Smooth muscle cell (in vitro differentiated cells): ENCODE results near the gene GREB1. TPM values are rescaled to one million over a fixed set of nuclear protein-coding genes. Genes with fewer than 3 reads are reported as not detected.
A peak's percentile ranks its signal among the peaks of the same experiment; 100 is the strongest.

ENCODE experiments used
- DNase-seq: peaks from one replicate; lab custom pipeline; 2025; ENCODE audit not compliant: unreplicated experiment; lab: John Stamatoyannopoulos, UW
- H2AFZ ChIP-seq: fragments of 200-600 bp; sonication (generic); 2 replicates; pipeline ENCODE4 v1.6.0; 2016; ENCODE audit warnings: antibody characterized with exemption, low read depth, mild to moderate bottlenecking
- H3F3A ChIP-seq: fragments of 200-600 bp; sonication (generic); 2 replicates; pipeline ENCODE4 v1.6.0; 2017; ENCODE audit warnings: antibody characterized with exemption, low read depth
- H3K27ac ChIP-seq: fragments of 200-600 bp; sonication (generic); 2 replicates; pipeline ENCODE4 v1.5.1; 2016; ENCODE audit warnings: low read depth, mild to moderate bottlenecking
- H3K27me3 ChIP-seq: fragments of 200-600 bp; sonication (generic); 2 replicates; pipeline ENCODE4 v1.6.1; 2016; ENCODE audit warnings: low read depth, mild to moderate bottlenecking
- H3K36me3 ChIP-seq: fragments of 200-600 bp; sonication (generic); 2 replicates; pipeline ENCODE4 v1.5.1; 2016; ENCODE audit warnings: low read depth
- H3K4me1 ChIP-seq: fragments of 200-600 bp; sonication (generic); 2 replicates; pipeline ENCODE4 v1.5.1; 2016; ENCODE audit warnings: low read depth
- H3K4me2 ChIP-seq: fragments of 200-600 bp; sonication (generic); 2 replicates; pipeline ENCODE4 v1.6.0; 2016; ENCODE audit warnings: mild to moderate bottlenecking
- H3K4me3 ChIP-seq: fragments of 200-600 bp; sonication (generic); 2 replicates; pipeline ENCODE4 v1.5.1; 2016; ENCODE audit warnings: mild to moderate bottlenecking
- H3K79me2 ChIP-seq: fragments of 200-600 bp; sonication (generic); 2 replicates; pipeline ENCODE4 v1.6.0; 2016; ENCODE audit warnings: low read depth, mild to moderate bottlenecking
- H3K9ac ChIP-seq: fragments of 200-600 bp; sonication (generic); 2 replicates; pipeline ENCODE4 v1.6.0; 2016; ENCODE audit warnings: low read depth
- H3K9me3 ChIP-seq: fragments of 200-600 bp; sonication (generic); replicated peaks from 2 replicates; pipeline ENCODE4 v1.5.1; 2016; ENCODE audit warnings: low read depth
- H4K20me1 ChIP-seq: fragments of 200-600 bp; sonication (generic); 2 replicates; pipeline ENCODE4 v1.6.0; 2016; ENCODE audit warnings: low read depth
- CTCF ChIP-seq: fragments of 200-600 bp; sonication (generic); IDR thresholded peaks from 2 replicates; pipeline ENCODE4 v1.5.1; 2017; ENCODE audit warnings: borderline replicate concordance, mild to moderate bottlenecking, antibody characterized with exemption; ENCODE audit not compliant: insufficient read depth, poor library complexity, severe bottlenecking
- WGBS: methylation state at CpG from one replicate; pipeline ENCODE4 v1.1.7; 2016; ENCODE audit warnings: low lambda C conversion rate; 5-methylcytosine and 5-hydroxymethylcytosine counted together
- polyA plus RNA-seq: library from polyadenylated mRNA; unstranded; fragments of >200 nt; fragmentation: Nextera tagmentation; extraction: Ambion mirVana; gene quantifications from 2 replicates; pipeline ENCODE4 v1.2.1, GENCODE V29; 2016
- total RNA-seq: library from RNA; depleted of rRNA; stranded (reverse); fragments of >200 nt; gene quantifications from 2 replicates; pipeline ENCODE4 v1.2.3, GENCODE V29; 2014

GREB1 gene
- total and polyA plus RNA-seq, 2 experiments from 2014 or later, result 1.7 to 4.3 TPM

- H3F3A ChIP-seq, result no peaks in the 10 kb centered on the region
- peaks cover 9% of the 10 kb centered on the region for H3K4me1 ChIP-seq
- H3K4me2 ChIP-seq, result no peak overlapping the region
- no peak overlapping the region for H3K4me3 ChIP-seq
- DNase-seq, result no peak
- 88% methylated on average over 12 of the region's 12 CpGs for WGBS
- no peaks in the 10 kb centered on the region for H3K27me3 ChIP-seq
- no peaks in the 10 kb centered on the region for H3K9me3 ChIP-seq
- H3K79me2 ChIP-seq, result no peaks in the 10 kb centered on the region
- H2AFZ ChIP-seq, result no peak overlapping the region
- no peaks in the 10 kb centered on the region for H3K36me3 ChIP-seq
- H4K20me1 ChIP-seq, result no peaks in the 10 kb centered on the region
- H3K27ac ChIP-seq, result peak overlapping the region; percentile 35
- no peak for TF ChIP-seq CTCF
- no peak overlapping the region for H3K9ac ChIP-seq
These were observed 40.6 kb downstream of the GREB1 start for GRCh38 chr2:11574176-11575046.

- Histone ChIP-seq H3K4me1 (peaks cover 9% of the 10 kb centered on the region), H3F3A (no peaks in the 10 kb centered on the region), H4K20me1 (no peaks in the 10 kb centered on the region), H3K4me3 (no peak overlapping the region), H3K79me2 (no peaks in the 10 kb centered on the region), H3K4me2 (no peak overlapping the region), H3K27me3 (no peaks in the 10 kb centered on the region), H2AFZ (no peak overlapping the region), H3K27ac (no peak overlapping the region), H3K9me3 (no peaks in the 10 kb centered on the region), H3K9ac (no peak overlapping the region), H3K36me3 (no peaks in the 10 kb centered on the region)
- 96% methylated on average over 10 of the region's 10 CpGs for WGBS
- no peak for TF ChIP-seq CTCF
- no peak for DNase-seq
These were observed 42.6 kb downstream of the GREB1 start for GRCh38 chr2:11576398-11576797.

- no peak for TF ChIP-seq CTCF
- WGBS, result 97% methylated on average over 14 of the region's 14 CpGs
- no peak for DNase-seq
- Histone ChIP-seq H2AFZ (no peak overlapping the region), H3K4me3 (no peak overlapping the region), H3F3A (no peaks in the 10 kb centered on the region), H3K27ac (no peak overlapping the region), H3K79me2 (no peaks in the 10 kb centered on the region), H3K27me3 (no peaks in the 10 kb centered on the region), H3K4me2 (no peak overlapping the region), H3K36me3 (no peaks in the 10 kb centered on the region), H4K20me1 (no peaks in the 10 kb centered on the region), H3K9me3 (no peaks in the 10 kb centered on the region), H3K9ac (no peak overlapping the region), H3K4me1 (peaks cover 9% of the 10 kb centered on the region)
These were observed 43.4 kb downstream of the GREB1 start for GRCh38 chr2:11577101-11577883.
